Activated CD8-positive, alpha-beta memory T cell treated with anti-CD3 and anti-CD28 coated beads for 48 hours (primary cell): ENCODE measurements around the gene SNAPC5.
"Not testable (repeated sequence)": the region's sequence is repeated elsewhere in the genome, so short reads cannot be mapped to it uniquely, and the experiment has no call there.

Experiments used
- DNase-seq, 3 experiments: peaks; one replicate each; pipeline ENCODE4 v3.0.0-alpha.2; 2020; ENCODE audit warnings: low read depth in 2 of 3, low spot score in 2 of 3

SNAPC5 gene, protein sequence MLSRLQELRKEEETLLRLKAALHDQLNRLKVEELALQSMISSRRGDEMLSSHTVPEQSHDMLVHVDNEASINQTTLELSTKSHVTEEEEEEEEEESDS

DNA sequence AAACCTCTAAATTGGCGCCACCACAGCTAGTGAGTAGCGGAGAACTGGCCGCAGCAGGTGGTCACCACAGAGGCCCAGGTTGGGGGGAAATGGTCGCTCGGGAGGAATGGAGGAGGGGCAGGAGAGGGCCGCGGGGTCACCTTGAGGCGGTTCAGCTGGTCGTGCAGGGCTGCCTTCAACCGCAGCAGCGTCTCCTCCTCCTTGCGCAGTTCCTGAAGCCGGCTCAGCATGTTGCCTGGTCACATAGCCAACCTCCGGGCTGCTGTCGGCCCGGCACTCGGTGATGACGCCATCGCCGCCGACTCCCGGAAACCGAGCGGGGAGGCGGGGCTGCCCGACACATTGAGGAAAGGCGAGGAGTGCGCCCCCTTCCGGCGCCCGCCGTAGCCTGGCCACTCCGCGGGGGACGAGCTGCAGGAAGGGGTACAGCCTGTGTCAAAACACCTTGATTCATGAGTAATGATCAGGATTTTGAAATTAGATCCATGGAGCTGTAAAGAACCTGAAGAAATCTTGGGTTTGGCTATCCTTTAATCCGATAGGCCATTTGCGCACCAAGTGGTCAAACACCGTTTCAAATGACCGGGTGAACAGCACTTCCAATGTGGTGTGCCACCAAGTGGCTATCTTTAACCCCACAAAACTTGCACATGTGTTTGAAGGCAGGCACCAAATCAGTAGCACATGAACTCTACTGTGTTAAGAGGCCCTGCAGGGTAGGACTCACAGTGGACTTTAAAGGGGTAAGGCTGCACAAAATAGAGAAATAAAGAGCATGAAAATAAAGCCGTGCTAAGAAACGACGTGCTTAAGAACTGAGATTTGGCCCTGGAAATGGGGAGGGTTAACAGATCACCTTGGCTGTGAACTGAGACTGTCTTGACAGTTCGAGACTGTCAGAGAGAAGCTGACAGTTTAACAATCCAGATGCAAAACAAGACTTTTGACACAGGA lies at the start of gene SNAPC5:
SNAPC5 (minus strand) TSS at position 261 of the 954 bp plus-strand sequence; CDS start at position 230, 31 bp downstream.
- DNase-seq, result peak; percentile 98

DNA sequence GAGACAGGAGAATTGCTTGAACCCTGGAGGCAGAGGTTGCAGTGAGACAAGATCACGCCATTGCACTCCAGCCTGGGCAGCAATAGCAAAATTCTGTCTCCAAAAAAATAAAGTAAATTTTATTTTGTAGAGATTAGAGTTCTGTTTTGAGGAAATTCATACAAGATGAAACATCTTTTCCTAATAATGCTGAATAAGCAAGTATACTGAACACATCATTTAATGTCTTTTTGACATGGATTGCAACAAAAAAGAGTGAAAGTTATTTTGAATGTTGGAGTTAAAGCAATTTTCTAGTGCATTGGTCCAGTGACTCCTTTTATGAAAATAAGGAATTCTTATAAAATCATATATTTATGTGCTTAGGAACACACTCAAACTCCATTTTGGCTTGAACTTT lies 47.7 kb upstream of the SNAPC5 start:
- no peak for DNase-seq

DNA sequence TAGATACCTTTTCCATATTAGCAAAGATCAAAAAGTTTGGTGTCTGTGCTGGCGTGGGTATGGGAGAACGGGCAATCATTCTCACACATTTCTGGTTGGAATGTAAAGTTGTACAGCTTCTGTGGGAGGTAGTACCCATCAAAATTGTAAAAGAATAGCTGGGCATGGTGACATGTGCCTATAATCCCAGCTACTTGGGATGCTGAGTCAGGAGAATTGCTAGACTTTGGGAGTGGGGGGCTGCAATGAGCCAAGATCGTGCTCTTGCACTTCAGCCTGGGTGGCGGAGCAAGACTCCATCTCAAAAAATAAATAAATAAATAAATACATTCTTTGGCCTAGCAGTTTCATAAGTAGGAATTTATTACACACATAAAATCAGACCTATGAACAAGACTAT lies 45.3 kb upstream of the SNAPC5 start:
- no peak for DNase-seq

DNA sequence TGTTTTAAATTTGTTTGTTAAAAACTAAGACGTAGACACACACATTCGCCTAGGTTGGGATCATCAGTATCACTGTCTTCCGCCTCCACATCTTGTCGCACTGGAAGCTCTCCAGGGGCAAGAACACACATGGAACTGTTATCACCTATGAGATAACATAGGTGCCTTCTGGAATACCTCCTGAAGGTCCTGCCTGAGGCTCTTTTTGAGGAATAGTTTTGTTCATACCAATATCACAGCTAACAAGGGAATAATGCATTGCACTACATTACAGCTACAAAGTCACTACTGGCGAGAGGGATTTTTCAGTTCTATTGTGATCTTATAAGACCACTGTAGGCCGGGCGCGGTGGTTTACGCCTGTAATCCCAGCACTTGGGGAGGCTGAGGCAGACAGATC lies 37.5 kb upstream of the SNAPC5 start:
- no peak for DNase-seq

DNA sequence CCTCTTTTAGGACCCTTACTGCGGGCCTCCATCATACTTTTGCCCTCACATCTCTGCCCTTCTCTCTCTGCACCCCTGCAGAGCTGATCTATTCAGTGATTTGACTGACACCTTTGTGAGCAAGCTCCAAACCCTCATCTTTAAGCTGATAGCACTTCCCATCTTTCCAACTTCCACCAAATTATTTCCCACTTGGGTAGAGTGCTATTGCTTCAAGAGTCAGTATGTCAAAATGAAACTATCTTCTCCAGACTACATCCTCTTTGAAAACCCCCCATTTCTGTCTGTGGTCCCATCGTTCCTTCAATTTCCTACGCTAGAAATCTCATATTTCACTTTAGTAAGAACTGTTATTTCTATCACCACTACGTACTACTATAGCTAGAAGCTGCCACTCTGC lies 27.3 kb upstream of the SNAPC5 start:
- no peak for DNase-seq

DNA sequence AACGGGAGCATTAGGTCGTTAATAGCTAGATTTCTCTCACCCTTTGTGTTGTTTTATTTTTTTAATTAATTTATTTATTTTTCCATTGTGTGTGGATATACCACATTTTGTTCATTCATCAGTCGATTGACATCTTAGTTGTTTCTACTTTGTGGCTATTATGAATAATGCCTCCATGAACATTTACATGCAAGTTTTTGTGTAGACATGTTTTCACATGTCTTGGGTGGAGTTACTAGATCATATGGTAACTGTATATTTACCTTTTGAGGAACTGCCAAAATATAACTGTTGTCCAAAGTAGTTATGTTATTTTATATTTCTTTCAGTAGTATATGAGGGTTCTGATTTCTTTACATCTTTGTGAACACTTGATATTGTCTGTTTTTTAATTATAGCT lies 26.4 kb upstream of the SNAPC5 start:
- no peak for DNase-seq

DNA sequence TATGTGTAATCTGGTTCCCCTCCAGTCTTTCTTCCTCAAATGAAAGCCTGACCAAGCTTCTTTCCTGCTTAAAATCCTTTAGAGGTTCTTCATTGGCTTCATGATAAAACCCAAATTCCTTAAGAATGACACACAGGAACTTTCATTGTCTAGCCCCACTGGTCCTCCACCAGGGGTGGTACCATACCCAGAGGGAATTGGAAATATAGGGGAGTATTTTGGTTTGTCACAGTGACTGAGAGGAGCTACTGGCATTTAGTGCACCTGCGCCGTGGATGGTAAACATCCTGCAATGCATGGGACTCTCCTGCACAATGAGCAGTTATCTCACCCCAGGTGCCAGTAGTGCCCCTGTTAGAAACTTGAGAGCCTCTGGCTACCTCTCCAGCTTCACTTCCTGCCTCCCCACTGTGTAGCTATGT lies 18.4 kb upstream of the SNAPC5 start:
- DNase-seq, result no peak

DNA sequence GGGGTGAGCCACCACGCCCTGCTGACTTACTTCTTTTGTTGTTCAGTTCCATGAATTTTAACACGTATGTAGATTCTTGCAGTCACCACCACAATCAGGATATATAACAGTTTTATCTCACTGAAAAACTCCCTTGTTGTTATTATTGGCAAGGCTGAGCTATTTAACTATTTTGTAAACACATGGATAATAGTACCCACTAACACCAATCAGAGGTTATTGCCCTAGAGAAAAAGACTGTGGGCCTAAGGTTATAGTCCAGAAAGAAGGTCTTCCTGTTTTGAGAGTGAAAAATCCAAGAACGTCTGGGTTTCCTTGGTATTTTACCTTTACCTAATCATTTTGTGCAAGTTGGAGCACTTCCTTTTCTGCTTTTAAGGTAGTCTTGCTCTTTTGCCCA lies 17.0 kb upstream of the SNAPC5 start:
- DNase-seq, result no peak

DNA sequence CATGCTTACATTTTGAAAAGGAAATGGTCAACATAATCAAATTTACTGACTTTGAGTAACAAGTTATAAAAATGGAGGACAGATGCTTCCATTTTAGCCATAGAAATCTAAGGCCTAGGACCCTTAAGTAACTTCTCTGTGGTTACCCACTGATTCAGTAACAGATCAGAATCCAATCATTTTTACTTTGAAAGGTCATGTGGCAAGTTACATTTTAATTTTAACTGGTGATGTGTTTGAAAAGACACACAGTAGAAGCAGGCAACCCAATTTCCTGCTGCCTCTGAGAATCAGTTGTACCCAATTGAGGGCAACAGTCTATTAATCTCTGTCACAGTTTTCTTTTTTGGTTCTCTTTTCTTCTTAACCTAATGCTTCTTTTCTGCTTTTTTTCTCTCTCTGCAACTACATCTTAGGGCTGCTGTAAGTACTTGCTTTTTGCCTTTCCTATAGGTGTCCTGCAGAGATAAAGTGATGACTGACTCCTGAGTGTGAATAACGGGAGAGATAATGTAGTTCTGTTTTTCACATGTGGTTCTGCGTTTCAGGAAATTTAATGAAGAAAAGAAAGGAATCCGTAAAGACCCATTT lies 10.8 kb upstream of the SNAPC5 start:
- no peak for DNase-seq

DNA sequence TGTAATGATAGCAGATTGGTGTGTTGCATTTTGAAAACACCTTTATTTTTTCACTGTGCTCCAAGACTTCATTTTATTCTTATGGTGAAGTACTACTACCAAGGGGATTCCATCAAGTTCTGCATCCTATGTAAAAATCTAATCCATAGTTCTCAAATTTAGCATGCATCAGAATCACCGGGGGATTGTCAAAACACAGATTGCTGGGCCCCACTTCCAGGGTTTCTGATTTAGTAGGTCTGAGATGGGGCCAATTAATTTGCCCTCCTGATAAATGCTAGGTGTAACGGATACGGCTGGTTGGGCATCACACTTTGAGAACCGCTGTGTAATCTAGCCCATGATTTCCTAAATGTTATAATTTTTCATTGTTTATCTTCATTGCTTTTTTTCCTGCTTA lies 8.3 kb upstream of the SNAPC5 start:
- DNase-seq, result no peak

DNA sequence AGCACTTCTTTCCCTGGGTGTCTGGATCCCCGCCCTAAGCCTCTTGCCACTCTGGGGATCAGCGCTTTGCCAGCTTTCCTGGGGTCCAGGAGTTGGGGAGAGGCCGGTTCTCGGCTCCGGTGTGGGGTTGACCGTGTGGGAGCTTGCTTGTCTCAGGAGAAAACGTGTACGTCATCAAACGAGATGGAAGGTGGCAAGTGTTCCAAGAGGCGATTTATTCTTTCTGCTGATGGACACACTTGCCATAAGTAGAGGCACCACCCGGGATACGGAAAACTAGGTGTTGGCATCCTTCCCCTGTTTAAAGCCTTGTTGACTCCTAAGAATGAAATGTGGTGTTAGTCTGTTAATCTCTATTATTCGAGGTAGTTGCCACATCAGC lies 7.9 kb upstream of the SNAPC5 start:
- no peak for DNase-seq

DNA sequence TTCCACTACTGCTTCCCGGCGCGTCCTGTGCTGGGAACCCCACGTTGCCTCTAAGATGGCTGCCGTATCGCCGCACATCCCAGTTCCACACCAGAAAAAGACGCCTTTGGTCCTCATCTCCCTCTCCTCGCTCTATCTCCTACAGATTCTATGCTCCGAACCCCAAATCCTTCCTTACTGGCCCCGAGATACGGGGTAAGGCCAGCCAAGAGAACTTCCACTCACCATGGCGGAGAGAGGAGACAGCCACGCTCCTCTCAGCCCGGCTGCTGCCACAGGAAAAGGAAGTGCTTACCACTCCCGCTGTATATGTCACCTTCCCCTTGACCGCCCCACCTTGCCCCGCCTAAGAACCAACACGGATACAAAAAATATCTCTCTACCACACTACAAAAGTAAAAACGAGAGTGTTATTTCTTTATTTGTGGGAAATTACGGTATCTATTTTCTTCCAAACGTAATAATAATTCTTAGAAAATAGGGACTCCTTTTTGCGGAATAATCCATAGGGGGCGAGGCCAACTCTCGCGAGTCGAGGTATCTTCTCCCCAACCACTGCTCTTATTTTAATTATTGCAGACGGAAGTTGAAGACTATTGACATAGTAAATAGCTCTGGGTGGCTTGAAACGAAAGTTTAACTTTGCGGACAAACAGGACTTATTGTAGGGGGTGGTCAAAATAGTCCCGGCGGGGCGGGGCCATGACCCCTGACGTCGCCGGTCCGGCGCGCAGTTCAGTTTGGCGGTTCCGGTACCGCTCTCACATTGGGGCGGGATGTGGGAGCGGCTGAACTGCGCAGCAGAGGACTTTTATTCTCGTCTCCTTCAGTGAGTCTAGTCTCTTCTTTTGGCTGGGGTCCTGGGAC lies 7.2 kb upstream of the SNAPC5 start, which contains the start of the genes RPL4 and ZWILCH:
RPL4 (minus strand) TSS at position 293 of the 867 bp plus-strand sequence; CDS start at position 228, 65 bp downstream.
ZWILCH (plus strand) TSS at position 764 of the 867 bp plus-strand sequence; CDS start at position 777, 13 bp downstream.
- peak; percentile 68 to 70 (median 69) for DNase-seq

DNA sequence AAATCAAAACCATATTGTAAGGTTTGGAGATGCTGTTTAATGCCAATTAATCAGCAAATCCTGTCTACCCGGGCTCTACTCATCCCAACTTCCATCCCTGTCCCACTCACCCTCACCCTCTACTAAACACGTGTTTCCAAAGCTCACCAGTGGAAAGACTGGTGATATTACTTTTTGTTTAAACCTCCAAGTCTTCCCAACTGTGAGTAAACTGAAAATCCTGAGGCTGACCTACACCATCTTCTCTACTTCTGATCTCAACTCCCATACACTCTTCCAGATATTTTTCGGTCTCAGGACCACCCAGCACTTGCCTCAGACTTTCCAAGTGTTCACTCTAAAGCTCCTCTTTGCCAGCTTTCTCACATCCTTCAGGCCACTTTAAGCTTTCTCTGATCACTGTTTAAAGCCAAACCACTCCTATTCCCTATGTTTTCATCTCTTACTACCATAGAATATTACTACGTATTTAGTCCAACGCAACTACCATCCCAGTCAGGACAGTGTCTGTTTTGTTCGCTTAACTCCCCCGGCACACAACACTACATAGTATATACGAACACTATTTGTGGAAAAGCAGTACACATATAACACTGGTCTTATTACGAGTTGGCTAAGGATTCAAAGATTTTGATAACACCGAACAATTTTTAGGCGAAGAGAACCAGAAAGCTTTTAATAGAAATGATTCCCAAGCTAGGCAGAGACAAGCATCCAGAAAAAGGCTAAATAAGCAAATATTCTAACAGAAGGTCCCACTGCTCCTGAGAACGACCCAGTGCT lies 6.4 kb upstream of the SNAPC5 start:
- no peak for DNase-seq

DNA sequence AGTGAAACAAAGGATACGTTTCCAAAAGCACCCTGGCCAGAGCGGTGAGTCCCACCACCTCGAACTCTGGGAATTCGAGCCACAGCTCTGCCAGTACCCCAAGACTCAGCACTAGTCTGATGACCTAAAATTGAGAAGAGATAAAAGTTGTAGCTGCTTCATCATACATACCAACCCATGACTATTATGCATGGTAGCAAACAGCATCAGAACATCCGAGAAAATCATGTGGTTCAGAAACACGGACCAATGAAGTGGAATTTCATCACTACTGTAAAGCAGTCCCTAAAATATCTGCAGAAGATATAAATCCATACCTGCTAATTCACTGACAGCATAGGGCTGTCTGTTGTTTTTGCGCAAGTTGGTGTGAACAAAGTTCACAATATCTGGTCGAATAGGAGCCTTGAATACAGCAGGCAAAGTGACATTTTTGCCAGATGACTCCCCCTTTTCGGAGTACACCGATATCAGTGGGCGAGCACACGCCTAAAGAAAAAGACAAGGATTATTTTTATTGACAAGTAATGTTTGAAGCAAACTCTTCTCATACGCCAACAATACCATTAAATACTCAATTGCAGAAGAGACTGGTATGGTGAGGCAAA lies 5.6 kb upstream of the SNAPC5 start:
- not testable (repeated sequence) for DNase-seq

DNA sequence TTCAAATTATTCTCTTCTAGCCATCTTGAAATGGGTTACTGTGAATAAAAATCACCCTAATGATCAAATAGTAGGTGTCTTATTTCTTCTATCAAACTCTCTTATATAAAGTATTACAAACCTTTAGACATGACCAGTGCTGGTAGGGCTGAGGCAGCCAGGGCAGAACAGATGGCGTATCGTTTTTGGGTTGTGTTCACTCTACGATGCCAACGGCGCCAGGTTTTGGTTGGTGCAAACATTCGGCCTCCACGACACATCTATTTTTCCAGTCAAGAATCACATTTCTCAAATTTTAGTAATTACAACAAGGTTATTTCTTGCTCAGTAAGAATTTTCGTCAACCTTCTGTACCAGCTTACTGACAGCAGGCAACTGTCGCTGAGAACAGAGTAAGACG lies 4.9 kb upstream of the SNAPC5 start:
- DNase-seq, result no peak

DNA sequence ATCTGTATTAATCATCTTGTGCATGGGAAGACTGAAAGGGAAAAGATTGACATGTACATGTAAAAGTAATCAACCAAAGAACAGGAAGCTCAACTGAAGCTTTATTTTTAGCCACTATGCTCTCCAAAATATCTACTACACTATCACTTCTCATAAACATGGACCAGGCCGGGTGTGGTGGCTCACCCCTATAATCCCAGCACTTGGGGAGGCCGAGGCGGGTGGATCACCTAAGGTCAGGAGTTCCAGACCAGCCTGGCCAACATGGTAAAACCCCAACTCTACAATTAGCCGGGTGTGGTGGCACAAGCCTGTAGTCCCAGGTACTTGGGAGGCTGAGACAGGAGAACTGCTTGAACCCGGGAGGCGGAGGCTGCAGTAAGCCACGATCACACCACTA lies 2.8 kb upstream of the SNAPC5 start:
- DNase-seq, result not testable (repeated sequence)

DNA sequence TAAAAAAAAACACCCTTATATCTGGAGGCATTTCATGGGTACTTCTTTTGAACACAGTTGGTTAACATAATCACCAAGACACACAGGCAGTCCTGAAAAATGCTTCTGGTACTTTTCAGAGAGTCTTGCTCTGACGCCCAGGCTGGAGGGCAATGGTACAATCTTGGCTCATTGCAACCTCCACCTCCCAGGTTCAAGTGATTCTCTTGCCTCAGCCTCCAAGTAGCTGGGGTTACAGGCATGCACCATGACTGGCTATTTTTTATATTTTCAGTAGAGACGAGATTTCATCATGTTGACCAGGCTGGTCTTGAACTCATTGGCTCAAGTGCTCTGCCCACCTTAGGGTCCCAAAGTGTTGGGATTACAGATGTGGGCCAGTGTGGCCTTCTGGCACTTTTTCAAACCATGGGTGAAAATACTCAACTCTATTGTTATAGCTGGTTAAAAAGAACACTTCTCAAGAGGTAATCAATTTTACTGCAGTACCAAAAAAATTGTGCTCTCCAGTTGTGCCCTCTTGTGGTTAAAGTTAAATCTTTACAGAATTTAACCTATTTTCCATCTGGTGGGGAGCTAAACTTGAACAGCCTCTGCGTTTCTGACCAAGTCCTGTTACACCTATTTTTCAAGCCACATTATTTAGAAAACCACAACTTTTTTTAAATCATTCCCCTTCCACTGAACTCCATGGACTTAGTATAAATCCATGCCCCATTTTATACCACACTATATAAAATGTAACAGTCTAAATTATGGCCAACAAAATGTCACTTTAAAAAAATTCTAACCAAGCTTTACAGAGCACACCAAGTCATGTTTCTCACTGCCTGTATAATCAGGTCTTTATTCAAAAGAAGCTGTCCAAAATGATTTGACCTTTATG lies 1.2 kb upstream of the SNAPC5 start:
- no peak for DNase-seq

DNA sequence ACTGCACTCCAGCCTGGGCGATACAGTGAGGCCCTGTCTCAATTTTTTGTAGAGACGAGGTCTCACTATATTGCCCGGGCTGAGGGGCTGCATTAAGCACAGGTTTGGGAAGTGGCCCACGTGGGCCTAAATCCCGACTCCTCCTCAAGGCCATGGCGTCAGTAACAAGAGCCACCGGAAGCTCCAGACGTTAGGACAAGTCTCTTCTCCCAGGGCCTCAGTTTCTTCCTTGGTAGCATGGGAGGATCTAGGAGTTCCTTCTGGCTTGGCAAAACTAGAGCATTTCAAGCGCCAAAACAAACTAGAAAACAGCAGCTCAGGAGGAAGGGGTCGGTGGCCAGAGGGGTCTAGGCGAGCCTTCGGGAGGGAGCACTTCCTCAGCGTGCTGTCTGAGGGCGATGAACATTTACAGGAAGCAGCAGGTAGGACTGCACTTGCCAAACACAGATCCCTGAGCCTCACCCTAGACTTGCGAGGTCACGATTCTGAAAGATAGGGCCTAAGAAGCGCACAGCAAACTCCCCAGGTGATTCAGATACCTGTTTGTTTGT lies 536 bp downstream of the SNAPC5 start:
- DNase-seq, result no peak

DNA sequence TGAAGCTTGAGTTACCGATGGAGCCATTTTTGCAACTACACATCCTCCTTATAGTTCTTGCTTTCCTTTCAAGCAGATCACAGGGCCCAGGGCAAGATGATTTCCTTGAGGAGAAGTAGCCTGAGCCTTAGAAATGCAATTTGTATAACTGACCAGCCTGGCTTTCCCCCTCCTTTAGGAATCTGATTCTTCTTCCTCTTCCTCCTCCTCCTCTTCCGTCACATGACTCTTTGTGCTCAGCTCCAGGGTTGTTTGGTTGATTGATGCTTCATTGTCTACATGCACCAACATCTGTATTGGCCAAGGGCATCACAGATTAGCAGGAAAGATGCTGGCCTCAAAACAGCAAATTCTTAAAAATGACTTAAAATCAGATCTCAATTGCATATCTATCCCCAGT lies 3.3 kb downstream of the SNAPC5 start:
- no peak for DNase-seq
